Panc1 (cell line): ENCODE data around the gene ECT2. TPM values are rescaled to one million over a fixed set of nuclear protein-coding genes. Genes with fewer than 3 reads are reported as not detected.

Experiments used
- ATAC-seq: fragments of 200-7000 bp; cut with Tn5 transposase; 2 replicates; pipeline ENCODE4 v1.9.1; 2020; ENCODE audit warnings: mild to moderate bottlenecking, moderate library complexity
- BruUV-seq: library from RNA; stranded (reverse); fragments of 400-500 nt; replicated peaks from 2 replicates; lab custom pipeline; 2021; lab: Mats Ljungman, UMichigan
- CTCF ChIA-PET: fragments of 300-600 bp; sonication (Branson Sonifier 250); formaldehyde crosslinking; loops from one replicate; lab custom pipeline; 2022; ENCODE audit warnings: antibody characterized with exemption; lab: Charles Lee
- POLR2A ChIA-PET: fragments of 300-600 bp; sonication (Branson Sonifier 250); formaldehyde crosslinking; loops from one replicate; lab custom pipeline; 2022; ENCODE audit warnings: antibody characterized with exemption; lab: Charles Lee
- DNase-seq: peaks from one replicate; pipeline ENCODE4 v3.0.0-alpha.2; 2010; ENCODE audit warnings: low read depth, low spot score
- H3K27ac ChIP-seq: 2 replicates; pipeline ENCODE4 v1.5.1; 2011; ENCODE audit warnings: mild to moderate bottlenecking, low read length, inconsistent platforms
- H3K27me3 ChIP-seq: fragments of 200-500 bp; sonication (Bioruptor generic); 2 replicates; pipeline ENCODE4 v1.6.0; 2014; ENCODE audit warnings: low read length, inconsistent platforms; ENCODE audit not compliant: control insufficient read depth, insufficient read depth
- H3K36me3 ChIP-seq: fragments of 200-500 bp; sonication (Bioruptor generic); 2 replicates; pipeline ENCODE4 v1.5.1; 2014; ENCODE audit warnings: inconsistent platforms, mild to moderate bottlenecking, low read length, moderate library complexity; ENCODE audit not compliant: control insufficient read depth, insufficient read depth
- H3K4me1 ChIP-seq: 2 replicates; pipeline ENCODE4 v1.5.1; 2011; ENCODE audit warnings: inconsistent platforms, mild to moderate bottlenecking, low read length, moderate library complexity; ENCODE audit not compliant: control insufficient read depth, insufficient read depth
- H3K4me3 ChIP-seq, 2 experiments: 2 replicates each; pipeline ENCODE4 v1.5.1; 2011 to 2012; ENCODE audit warnings: low read depth in 2 of 2, low read length in 2 of 2, mild to moderate bottlenecking in 2 of 2, inconsistent platforms in 1 of 2, moderate library complexity in 1 of 2
- H3K9me3 ChIP-seq: fragments of 200-500 bp; sonication (Bioruptor generic); 2 replicates; pipeline ENCODE4 v1.5.1; 2014; ENCODE audit warnings: low read depth, mild to moderate bottlenecking, inconsistent platforms, low read length, moderate library complexity; ENCODE audit not compliant: control insufficient read depth, insufficient read depth
- POLR2AphosphoS5 ChIP-seq: IDR thresholded peaks from 2 replicates; pipeline ENCODE4 v1.6.1; 2012; ENCODE audit warnings: mild to moderate bottlenecking, low read depth, low read length, moderate library complexity
- SIN3A ChIP-seq: IDR thresholded peaks from 2 replicates; pipeline ENCODE4 v1.6.1; 2012; ENCODE audit warnings: low read depth, mild to moderate bottlenecking, low read length, moderate library complexity, borderline replicate concordance; ENCODE audit not compliant: insufficient read depth
- TCF7L2 ChIP-seq: IDR thresholded peaks from 2 replicates; pipeline ENCODE4 v1.6.1; 2011; ENCODE audit warnings: mild to moderate bottlenecking, low read depth, low read length, inconsistent platforms
- in situ Hi-C: cut with HindIII; loops from 2 replicates; pipeline ENCODE4 v1.10.0; 2016; ENCODE audit warnings: low sequenced_read_pairs, low pct_unique_long_range_greater_than_20kb
- intact Hi-C: fragments of 100-400 bp; cut with micrococcal nuclease; formaldehyde crosslinking; loops from one replicate; pipeline ENCODE4 v1.10.0; 2022; ENCODE audit not compliant: unreplicated experiment
- total RNA-seq: library from RNA; stranded (reverse); gene quantifications from one replicate; pipeline ENCODE4 v1.2.1, GENCODE V29; 2021; ENCODE audit not compliant: unreplicated experiment
- TF ChIP-seq, protein P1 (sequence below), 2 experiments: IDR thresholded peaks; 2 replicates each; pipeline ENCODE4 v1.6.1; 2011 to 2012; ENCODE audit warnings: low read depth in 2 of 2, control low read depth in 1 of 2, low read length in 1 of 2, mild to moderate bottlenecking in 1 of 2, moderate library complexity in 1 of 2; ENCODE audit not compliant: insufficient read depth in 1 of 2
- TF ChIP-seq, protein P2 (sequence below): fragments of 450-650 bp; IDR thresholded peaks from 2 replicates; pipeline ENCODE4 v1.5.1; 2017; ENCODE audit warnings: mild to moderate bottlenecking

ECT2 gene
- total RNA-seq, 1 experiment from 2014 or later, result 102 TPM

DNA sequence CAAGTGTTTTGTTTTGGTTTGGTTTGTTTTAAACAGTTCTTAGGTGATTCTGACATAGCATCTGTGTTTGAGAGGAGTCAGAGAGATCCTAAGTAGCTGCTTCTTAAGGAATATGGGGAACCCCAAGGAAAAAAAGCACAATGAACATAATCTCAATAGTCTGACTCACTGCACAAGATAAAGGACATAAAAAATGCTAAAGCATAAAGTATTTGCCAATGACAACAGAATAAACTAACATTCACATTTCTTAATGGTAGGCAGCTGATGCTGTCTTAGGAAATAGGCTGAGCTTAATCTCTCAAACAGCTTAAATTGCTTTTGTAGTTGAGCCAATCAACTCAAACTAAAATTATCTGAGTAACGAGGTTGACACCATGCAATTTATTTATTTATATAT is 42.6 kb upstream of the ECT2 start:
- DNase-seq (no peak), ATAC-seq (no peak)
- 0 out of 2 replicates have a peak, but pooled peaks cover 5% of the 10 kb centered on the region for H3K36me3 ChIP-seq
- H3K4me1 ChIP-seq, result peaks cover 45% of the 10 kb centered on the region
- H3K27ac ChIP-seq, result peak overlapping the region; percentile 96
- TSS peak; percentile 55 for BruUV-seq
- TF ChIP-seq TCF7L2 (no peak), POLR2AphosphoS5 (no peak), SIN3A (no peak)
- TF ChIP-seq, protein P1, sequence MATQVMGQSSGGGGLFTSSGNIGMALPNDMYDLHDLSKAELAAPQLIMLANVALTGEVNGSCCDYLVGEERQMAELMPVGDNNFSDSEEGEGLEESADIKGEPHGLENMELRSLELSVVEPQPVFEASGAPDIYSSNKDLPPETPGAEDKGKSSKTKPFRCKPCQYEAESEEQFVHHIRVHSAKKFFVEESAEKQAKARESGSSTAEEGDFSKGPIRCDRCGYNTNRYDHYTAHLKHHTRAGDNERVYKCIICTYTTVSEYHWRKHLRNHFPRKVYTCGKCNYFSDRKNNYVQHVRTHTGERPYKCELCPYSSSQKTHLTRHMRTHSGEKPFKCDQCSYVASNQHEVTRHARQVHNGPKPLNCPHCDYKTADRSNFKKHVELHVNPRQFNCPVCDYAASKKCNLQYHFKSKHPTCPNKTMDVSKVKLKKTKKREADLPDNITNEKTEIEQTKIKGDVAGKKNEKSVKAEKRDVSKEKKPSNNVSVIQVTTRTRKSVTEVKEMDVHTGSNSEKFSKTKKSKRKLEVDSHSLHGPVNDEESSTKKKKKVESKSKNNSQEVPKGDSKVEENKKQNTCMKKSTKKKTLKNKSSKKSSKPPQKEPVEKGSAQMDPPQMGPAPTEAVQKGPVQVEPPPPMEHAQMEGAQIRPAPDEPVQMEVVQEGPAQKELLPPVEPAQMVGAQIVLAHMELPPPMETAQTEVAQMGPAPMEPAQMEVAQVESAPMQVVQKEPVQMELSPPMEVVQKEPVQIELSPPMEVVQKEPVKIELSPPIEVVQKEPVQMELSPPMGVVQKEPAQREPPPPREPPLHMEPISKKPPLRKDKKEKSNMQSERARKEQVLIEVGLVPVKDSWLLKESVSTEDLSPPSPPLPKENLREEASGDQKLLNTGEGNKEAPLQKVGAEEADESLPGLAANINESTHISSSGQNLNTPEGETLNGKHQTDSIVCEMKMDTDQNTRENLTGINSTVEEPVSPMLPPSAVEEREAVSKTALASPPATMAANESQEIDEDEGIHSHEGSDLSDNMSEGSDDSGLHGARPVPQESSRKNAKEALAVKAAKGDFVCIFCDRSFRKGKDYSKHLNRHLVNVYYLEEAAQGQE (IDR thresholded peaks at IDR 0.05; ENCODE audit: insufficient read depth in 1 of 2, low read depth in 2 of 2, low read length in 1 of 2), result no peak
- TF ChIP-seq, protein P2, sequence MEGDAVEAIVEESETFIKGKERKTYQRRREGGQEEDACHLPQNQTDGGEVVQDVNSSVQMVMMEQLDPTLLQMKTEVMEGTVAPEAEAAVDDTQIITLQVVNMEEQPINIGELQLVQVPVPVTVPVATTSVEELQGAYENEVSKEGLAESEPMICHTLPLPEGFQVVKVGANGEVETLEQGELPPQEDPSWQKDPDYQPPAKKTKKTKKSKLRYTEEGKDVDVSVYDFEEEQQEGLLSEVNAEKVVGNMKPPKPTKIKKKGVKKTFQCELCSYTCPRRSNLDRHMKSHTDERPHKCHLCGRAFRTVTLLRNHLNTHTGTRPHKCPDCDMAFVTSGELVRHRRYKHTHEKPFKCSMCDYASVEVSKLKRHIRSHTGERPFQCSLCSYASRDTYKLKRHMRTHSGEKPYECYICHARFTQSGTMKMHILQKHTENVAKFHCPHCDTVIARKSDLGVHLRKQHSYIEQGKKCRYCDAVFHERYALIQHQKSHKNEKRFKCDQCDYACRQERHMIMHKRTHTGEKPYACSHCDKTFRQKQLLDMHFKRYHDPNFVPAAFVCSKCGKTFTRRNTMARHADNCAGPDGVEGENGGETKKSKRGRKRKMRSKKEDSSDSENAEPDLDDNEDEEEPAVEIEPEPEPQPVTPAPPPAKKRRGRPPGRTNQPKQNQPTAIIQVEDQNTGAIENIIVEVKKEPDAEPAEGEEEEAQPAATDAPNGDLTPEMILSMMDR, result no peak
- intact Hi-C loops (no loop called here), in situ Hi-C loops (no loop called here)
- POLR2A ChIA-PET, result interaction anchor here (0.6 to 1.6 kb wide), 3 partner anchors 28 to 169 kb away, joined by 4 to 9 read pairs (median 8); partner anchors contain the start of gene ECT2
- H3K4me3 ChIP-seq, result peak overlapping the region; percentile 81 to 94
- no peaks in the 10 kb centered on the region for H3K9me3 ChIP-seq
- CTCF ChIA-PET, result no interaction called here
- H3K27me3 ChIP-seq, result no peaks in the 10 kb centered on the region

DNA sequence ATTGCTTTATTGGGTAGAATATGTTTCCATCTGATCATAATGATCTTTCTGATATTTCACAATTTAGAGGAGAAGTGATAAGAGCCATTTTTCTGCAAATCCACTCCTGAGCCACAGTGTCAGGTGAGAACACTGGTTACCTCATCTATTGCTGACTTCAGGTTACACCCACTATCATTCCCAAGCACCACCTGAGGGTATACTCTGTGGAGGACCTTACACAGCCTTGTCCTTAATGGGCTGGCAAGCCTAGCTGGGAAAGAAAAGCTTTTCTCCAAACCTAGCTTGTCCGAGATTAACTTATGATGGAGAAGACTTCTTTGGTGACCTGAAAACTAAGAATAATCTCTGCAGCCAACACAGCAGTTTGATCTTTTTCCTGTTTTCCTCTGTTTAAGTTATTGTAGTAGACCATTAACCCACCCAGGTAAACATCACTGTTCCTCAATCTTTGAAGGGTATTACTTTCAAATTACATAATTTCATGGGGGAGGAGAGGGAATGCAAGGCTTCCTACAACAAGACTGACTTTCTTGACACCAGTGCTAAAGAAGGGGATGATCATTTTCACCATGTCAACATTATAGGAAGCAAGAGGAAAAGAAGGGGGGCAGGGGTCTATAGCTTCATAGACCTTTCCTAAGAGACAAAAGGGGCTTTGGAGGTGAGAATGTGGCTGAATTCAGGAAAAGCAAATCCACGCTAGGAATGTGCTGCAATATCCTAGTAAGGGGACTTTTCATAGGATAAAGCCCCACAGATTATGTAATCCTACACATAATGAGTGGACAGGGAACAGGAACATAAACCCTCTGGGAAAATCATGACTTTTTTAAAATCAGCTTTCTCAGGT is 41.4 kb upstream of the ECT2 start:
- TF ChIP-seq, protein P1 (IDR thresholded peaks at IDR 0.05; ENCODE audit: insufficient read depth in 1 of 2, low read depth in 2 of 2, low read length in 1 of 2), result no peak
- TF ChIP-seq POLR2AphosphoS5 (no peak), SIN3A (no peak), TCF7L2 (no peak)
- TF ChIP-seq, protein P2, result no peak
- no peak for DNase-seq
- no TSS peak for BruUV-seq
- Histone ChIP-seq H3K4me3 (peak overlapping the region; percentile 81 to 94), H3K27me3 (no peaks in the 10 kb centered on the region), H3K36me3 (0 out of 2 replicates have a peak, but pooled peaks cover 5% of the 10 kb centered on the region), H3K27ac (peak overlapping the region; percentile 96), H3K4me1 (peaks cover 45% of the 10 kb centered on the region), H3K9me3 (no peaks in the 10 kb centered on the region)
- no peak for ATAC-seq
- intact Hi-C loops (no loop called here), in situ Hi-C loops (no loop called here)
- ChIA-PET CTCF (interaction anchor here (0.6 kb wide), 1 partner anchor 8 kb away, joined by 4 read pairs; no protein-coding TSS in a partner anchor), POLR2A (interaction anchor here (0.6 to 1.6 kb wide), 3 partner anchors 12 to 251 kb away, joined by 3 to 9 read pairs (median 5); partner anchors contain the start of gene ECT2)
